Gastroesophageal sphincter (tissue), 3 donors: ENCODE measurements around the gene TNS3.

Experiments used
- EP300 ChIP-seq: sonication (generic); formaldehyde crosslinking; IDR thresholded peaks from one replicate; pipeline ENCODE4 v1.6.1; 2017; ENCODE audit warnings: antibody characterized with exemption, mild to moderate bottlenecking
- POLR2A ChIP-seq, 2 donors: fragments of 450-650 bp; IDR thresholded peaks; one replicate each; pipeline ENCODE4 v1.6.1; 2017; ENCODE audit warnings: antibody characterized with exemption in 2 of 2, mild to moderate bottlenecking in 2 of 2, moderate library complexity in 1 of 2
- POLR2AphosphoS5 ChIP-seq: sonication (generic); formaldehyde crosslinking; IDR thresholded peaks from one replicate; pipeline ENCODE4 v1.6.1; 2017; ENCODE audit warnings: antibody characterized with exemption
- TF ChIP-seq, protein P1 (sequence below), 4 experiments: fragments of 200-600 bp in 2 of 4; fragments of 450-650 bp in 2 of 4; sonication (generic) in 1 of 4; IDR thresholded peaks; one replicate each; pipeline ENCODE4 v1.5.1; 2017 to 2019; ENCODE audit warnings: antibody characterized with exemption in 4 of 4, mild to moderate bottlenecking in 2 of 4, moderate library complexity in 2 of 4

DNA sequence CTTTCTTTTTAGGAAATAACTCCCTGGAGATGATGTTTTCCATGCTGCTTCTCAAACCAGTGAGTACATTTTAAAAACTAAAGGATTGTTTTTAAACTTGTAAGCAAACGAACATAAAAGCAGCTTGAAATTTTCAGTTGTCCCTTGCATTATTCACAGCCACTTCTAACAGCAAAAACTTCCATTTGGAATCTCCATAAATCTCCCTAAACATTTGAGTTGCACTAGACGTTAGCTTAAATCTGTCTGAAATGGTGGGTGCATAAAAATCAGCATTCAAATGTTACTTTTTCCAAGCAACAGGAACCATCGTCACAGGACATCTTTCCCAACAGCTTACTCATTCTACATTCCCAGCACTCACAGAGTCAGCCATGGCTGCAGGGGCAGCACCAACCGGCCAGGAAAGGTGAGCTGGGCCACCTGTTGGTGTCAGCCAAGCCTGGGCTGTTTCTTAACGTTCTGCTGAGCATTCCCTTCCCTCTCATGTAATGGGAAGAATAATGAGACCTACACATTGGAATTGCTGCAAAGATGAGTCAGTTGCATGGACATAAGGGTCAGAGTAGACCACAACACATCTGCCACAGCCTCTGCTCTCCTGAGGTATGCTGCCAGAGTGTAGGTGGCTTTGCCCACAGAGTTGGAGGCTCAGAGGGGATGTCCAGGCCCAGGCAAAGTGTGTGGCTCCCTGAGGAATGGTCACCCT, 163.2 kb downstream of the TNS3 start:
- TF ChIP-seq, protein P1, sequence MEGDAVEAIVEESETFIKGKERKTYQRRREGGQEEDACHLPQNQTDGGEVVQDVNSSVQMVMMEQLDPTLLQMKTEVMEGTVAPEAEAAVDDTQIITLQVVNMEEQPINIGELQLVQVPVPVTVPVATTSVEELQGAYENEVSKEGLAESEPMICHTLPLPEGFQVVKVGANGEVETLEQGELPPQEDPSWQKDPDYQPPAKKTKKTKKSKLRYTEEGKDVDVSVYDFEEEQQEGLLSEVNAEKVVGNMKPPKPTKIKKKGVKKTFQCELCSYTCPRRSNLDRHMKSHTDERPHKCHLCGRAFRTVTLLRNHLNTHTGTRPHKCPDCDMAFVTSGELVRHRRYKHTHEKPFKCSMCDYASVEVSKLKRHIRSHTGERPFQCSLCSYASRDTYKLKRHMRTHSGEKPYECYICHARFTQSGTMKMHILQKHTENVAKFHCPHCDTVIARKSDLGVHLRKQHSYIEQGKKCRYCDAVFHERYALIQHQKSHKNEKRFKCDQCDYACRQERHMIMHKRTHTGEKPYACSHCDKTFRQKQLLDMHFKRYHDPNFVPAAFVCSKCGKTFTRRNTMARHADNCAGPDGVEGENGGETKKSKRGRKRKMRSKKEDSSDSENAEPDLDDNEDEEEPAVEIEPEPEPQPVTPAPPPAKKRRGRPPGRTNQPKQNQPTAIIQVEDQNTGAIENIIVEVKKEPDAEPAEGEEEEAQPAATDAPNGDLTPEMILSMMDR (IDR thresholded peaks at IDR 0.05), result no peak
- TF ChIP-seq EP300 (no peak), POLR2A (IDR thresholded peaks at IDR 0.05) (no peak), POLR2AphosphoS5 (no peak)
